ENCODE measurements around the gene PLPPR2.

GRCh38 chr19:11399667-11400066, 44.4 kb downstream of the PLPPR2 start:
- no peak for TF ChIP-seq CTCF (IDR thresholded peaks at IDR 0.05)
- no peak for TF ChIP-seq ZFX (IDR thresholded peaks at IDR 0.05; ENCODE audit: borderline replicate concordance)

All from 22Rv1 (cell line).